Stimulated activated CD8-positive, alpha-beta memory T cell treated with anti-CD3 and anti-CD28 coated beads, Interleukin-2, amount 100 ng/mL, for 48 hours (primary cell): Measurements from ENCODE around the gene ABLIM1.

Experiments
- DNase-seq, 2 donors: peaks; one replicate each; pipeline ENCODE4 v3.0.0-alpha.2; 2020; ENCODE audit warnings: low read depth in 2 of 2

ABLIM1 gene

GRCh38 chr10:114680543-114681117, 22.6 kb upstream of the ABLIM1 start:
- no peak for DNase-seq

- DNase-seq = no peak
These were observed 21.5 kb upstream of the ABLIM1 start for GRCh38 chr10:114679552-114679951.

- no peak for DNase-seq
These were observed 20.7 kb upstream of the ABLIM1 start for GRCh38 chr10:114678820-114679219.

GRCh38 chr10:114678336-114678735, 20.3 kb upstream of the ABLIM1 start:
- no peak for DNase-seq

DNA sequence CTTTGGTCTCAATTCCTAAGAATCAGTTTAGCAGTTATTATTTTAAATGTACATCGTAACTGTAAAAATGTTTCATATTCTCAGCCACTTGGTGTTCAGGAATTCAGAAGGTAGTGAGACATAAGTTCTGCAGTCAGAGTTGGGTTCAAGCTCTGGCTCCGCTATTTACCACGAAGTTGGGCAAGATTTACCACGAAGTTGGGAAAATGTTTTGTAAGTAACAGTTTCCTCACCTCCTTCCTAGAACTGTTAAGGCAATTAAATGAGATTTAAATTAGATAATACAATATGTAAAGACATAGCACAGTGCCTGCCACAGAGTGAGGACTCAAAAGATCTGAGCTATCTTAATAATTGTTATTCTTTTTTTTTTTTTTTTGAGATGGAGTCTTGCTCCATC, 16.3 kb upstream of the ABLIM1 start:
- no peak for DNase-seq

GRCh38 chr10:114669648-114670047, 11.6 kb upstream of the ABLIM1 start:
- DNase-seq = no peak

DNA sequence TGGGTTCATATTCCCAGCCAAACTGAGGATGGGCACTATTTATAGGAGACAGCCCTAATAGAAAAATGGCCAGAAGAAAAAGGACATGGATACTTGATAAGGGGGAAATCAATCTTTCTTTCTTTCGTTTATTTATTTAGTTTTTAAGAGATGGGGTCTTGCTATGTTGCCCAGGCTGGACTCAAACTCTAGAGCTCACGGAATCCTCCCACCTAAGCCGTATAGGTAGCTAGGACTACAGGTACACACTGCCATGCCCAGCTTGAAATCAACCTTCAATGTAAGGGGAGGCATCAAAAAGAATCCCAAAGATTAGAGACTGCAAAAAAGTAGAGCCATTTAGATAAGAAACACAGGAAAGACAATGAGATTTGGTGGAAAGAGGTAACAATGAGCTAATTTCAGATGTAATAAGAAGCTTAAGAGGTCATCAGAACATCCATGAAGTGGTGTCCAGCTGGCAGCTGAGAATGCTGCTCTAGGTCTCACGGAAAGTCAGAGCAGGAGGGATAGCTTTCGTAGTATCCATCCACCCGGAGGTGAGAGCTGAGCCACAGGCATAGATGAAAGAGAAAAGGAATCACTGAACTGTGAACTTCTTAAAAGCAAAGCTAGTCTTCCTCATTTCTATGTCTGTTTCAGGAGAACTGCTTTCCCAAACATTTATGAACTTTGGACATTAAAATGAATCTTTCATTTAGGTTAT, 10.5 kb upstream of the ABLIM1 start:
- no peak for DNase-seq

DNA sequence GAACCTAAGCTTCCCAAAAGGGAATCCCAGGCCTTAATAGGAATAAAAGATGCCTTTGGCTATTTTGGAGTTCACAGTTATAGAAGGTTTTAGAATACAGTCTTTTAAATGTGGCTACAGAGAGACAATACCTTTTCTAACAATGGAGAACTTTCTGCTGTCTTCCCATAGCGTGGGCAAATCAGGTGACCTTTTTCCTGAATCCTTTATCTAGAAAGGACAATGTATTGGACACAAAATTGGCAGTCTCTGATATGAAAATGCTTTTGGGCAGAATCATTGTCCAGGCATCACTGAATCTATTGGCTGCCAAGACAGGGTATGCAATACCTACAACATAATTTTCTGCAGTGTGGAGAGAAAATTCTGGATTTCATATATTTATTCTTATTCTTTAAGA, 7.8 kb upstream of the ABLIM1 start:
- no peak for DNase-seq

GRCh38 chr10:114665406-114665805, 7.3 kb upstream of the ABLIM1 start:
- no peak for DNase-seq

DNA sequence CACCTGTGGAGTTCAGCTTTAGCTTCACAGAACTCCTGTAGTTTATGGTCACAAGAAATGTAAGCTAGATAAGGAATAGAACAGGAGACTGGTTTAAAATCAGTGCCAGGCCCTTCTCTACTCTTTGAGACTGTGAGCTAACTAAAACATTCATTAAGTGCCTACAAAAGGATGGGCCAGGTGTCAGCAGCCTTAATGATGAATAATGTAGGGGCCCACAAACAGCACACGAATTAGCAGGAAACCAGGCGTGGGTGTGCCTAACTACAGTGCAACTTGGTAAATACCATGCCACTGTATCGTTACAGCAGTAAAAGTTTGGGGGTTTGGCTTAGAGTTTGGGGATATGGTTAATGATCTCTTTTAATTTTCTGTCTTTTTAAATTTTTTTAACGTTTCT, 6.1 kb upstream of the ABLIM1 start:
- no peak for DNase-seq

DNA sequence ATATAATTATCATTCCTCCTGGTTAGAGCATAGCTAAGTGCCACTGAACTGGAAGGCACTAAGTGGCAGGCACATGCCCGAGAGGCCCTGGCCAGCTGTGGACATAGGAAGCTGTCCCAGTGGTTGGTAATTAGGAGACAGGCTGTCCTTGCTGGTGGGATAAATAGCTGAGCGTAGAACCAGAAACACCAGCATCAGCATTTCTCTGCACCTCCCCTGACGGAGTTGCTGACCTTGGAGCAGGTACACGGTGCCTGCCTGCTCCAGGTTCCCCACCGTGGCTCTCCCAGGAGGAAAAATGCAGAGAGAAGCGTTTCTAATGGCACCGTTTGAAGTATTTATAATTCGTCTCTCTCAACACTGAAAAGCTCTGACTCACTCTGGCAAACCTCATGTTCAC, 5.6 kb upstream of the ABLIM1 start:
- no peak for DNase-seq

GRCh38 chr10:114662646-114663217, 4.7 kb upstream of the ABLIM1 start:
- no peak for DNase-seq

- DNase-seq = no peak
These were observed 3.3 kb upstream of the ABLIM1 start for GRCh38 chr10:114661212-114661880.

DNA sequence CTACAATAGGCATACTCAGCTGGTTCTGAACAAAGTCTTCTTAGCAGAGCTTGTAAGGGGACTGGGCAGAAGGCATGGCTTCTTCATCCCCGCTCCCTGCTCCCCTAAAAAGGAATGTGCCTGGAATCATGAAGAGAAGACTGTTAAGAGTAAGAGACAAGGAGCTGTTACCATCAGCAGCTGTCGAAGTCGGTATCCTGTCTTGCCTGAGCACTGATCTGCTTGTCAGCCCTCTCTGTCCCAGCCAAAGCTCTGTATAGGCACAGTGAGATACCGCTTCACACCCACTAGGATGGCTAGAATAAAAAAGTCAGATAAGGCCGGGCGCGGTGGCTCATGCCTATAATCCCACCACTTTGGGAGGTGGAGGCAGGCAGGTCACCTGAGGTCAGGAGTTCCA, 2.4 kb downstream of the ABLIM1 start:
- no peak for DNase-seq

DNA sequence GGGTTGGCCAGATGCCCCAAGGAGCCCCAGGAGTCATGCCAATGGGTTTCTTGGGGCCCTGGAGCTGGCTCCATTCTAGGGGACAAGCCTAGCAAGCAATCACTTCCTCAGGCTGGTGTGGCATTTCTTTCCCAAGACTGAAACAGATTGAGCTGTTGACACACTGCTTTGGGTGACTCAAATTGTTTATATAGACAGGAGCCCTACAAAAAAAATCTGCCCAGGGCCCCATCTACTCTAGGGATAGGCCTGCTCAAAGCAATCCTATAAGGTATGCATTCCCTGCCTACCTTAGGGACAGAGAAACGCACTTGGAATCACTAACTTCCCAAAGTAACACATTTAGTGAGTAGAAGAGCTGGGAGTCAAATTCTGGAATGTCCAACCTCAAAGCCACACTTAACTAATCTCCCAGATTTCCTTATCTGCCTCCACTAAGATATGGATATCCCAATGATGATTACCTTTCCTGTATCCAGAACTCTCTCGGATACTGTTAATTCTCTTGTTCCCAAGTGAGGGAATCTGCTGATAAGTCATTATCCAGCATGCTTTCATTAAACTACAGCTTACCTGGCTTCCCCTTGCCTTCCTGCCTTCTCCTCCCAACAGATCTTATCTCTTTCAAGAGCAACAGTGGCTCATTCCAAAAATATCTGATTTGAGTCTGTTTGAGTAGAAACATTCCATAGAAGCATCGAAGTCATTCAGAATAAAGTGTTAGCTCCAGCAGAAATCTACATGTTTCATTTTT, 3.1 kb downstream of the ABLIM1 start:
- no peak for DNase-seq

DNA sequence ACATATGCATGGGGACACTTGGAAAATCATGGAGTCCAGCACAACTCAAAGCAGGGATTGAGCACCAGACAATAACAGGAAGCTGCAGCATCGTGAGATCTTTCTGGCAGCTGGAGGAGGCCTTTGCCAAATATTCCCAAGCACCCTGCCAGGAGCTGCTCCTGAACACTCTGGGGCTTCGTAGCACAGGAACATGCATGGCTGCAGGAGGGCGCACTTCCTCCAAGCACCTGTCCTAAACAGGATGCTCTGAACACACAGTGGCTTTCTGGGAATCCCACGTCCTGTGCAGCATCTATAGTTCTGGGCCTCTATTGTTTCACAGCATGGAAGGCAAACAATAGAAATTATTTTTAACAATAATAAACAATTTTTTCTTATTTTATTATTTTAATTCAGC, 4.1 kb downstream of the ABLIM1 start:
- DNase-seq = no peak

GRCh38 chr10:114652402-114653368, 5.4 kb downstream of the ABLIM1 start:
- no peak for DNase-seq

- DNase-seq = no peak
These were observed 7.2 kb downstream of the ABLIM1 start for GRCh38 chr10:114650831-114651230.

- no peak for DNase-seq
These were observed 7.8 kb downstream of the ABLIM1 start for GRCh38 chr10:114650266-114650665.

DNA sequence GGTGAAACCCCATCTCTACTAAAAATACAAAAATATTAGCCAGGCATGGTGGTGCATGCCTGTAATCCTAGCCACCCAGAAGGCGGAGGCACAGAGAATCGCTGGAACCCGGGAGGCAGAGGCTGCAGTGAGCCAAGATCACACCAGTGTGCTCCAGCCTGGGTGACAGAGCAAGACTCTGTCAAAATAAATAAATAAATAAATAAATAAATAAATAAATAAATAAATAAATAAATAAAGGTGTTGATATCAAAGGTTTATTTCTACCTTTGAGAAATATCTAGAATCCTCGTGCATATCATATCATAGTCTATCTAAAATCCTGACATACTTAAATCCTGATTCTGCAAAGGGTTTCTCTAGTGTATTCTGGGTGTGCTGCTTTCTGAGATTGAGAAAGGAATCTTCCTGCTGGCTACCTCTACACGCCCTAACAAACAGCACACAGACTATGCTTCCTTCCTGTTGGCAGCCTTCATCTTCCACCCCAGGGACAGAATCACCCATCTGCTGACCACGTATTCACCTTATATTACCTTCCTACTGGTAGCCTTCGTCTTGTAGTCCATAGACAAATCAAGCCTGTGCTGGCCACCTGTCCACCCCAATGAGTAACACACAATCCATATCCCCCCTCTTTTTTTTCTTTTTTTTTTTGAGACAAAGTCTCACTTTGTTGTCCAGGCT, 8.7 kb downstream of the ABLIM1 start:
- no peak for DNase-seq
